Caco-2 (cell line): Measurements from ENCODE around the gene RNU1-3. TPM values are rescaled to one million over a fixed set of nuclear protein-coding genes. Genes with fewer than 3 reads are reported as not detected.
"Not testable (repeated sequence)": the region's sequence is repeated elsewhere in the genome, so short reads cannot be mapped to it uniquely, and the experiment has no call there.

Source experiments
- BruUV-seq: library from RNA; stranded (reverse); fragments of 400-500 nt; replicated peaks from 2 replicates; lab custom pipeline; 2021; lab: Mats Ljungman, UMichigan
- CTCF ChIA-PET: fragments of 300-600 bp; sonication (Branson Sonifier 250); formaldehyde crosslinking; loops from one replicate; lab custom pipeline; 2022; ENCODE audit warnings: antibody characterized with exemption; lab: Charles Lee
- POLR2A ChIA-PET: fragments of 300-600 bp; sonication (Branson Sonifier 250); formaldehyde crosslinking; loops from one replicate; lab custom pipeline; 2022; ENCODE audit warnings: antibody characterized with exemption; lab: Charles Lee
- DNase-seq, 2 experiments: peaks; one replicate each; pipeline versions ENCODE4 v3.0.0 to v3.0.0-alpha.2; 2020 to 2022
- H3K27me3 ChIP-seq: replicated peaks from 2 replicates; pipeline ENCODE4 v1.6.0; 2011; ENCODE audit warnings: low read length; ENCODE audit not compliant: control insufficient read depth, insufficient read depth
- H3K36me3 ChIP-seq: 2 replicates; pipeline ENCODE4 v1.5.1; 2011; ENCODE audit warnings: low read length; ENCODE audit not compliant: control insufficient read depth, insufficient read depth
- H3K4me1 ChIP-seq: fragments of 250-450 bp; sonication (Bioruptor Pico); 2 replicates; pipeline ENCODE4 v1.5.1; 2020; ENCODE audit warnings: mild to moderate bottlenecking
- H3K4me3 ChIP-seq: 2 replicates; pipeline ENCODE4 v1.5.1; 2011; ENCODE audit warnings: low read depth, mild to moderate bottlenecking, control low read depth, low read length
- H3K9me3 ChIP-seq: fragments of 250-450 bp; sonication (Bioruptor Pico); 2 replicates; pipeline ENCODE4 v1.5.1; 2020; ENCODE audit warnings: mild to moderate bottlenecking, moderate library complexity
- H3K27ac Mint-ChIP-seq: one replicate; pipeline ENCODE4 v1.8.0; 2022; ENCODE audit warnings: mixed read lengths; ENCODE audit not compliant: unreplicated experiment
- H3K27me3 Mint-ChIP-seq: one replicate; pipeline ENCODE4 v1.8.0; 2022; ENCODE audit warnings: mixed read lengths; ENCODE audit not compliant: insufficient read depth, unreplicated experiment
- H3K36me3 Mint-ChIP-seq: one replicate; pipeline ENCODE4 v1.8.0; 2022; ENCODE audit warnings: mild to moderate bottlenecking, mixed read lengths; ENCODE audit not compliant: insufficient read depth, unreplicated experiment
- H3K4me1 Mint-ChIP-seq: one replicate; pipeline ENCODE4 v1.8.0; 2022; ENCODE audit warnings: low read depth, mixed read lengths; ENCODE audit not compliant: unreplicated experiment
- H3K4me3 Mint-ChIP-seq: one replicate; pipeline ENCODE4 v1.8.0; 2022; ENCODE audit warnings: mild to moderate bottlenecking, moderate library complexity, mixed read lengths; ENCODE audit not compliant: unreplicated experiment
- H3K9me3 Mint-ChIP-seq: one replicate; pipeline ENCODE4 v1.8.0; 2022; ENCODE audit warnings: mixed read lengths; ENCODE audit not compliant: unreplicated experiment
- intact Hi-C: fragments of 100-400 bp; cut with micrococcal nuclease; formaldehyde crosslinking; loops from one replicate; pipeline ENCODE4 v1.10.0; 2022; ENCODE audit not compliant: unreplicated experiment
- total RNA-seq: library from RNA; stranded (reverse); gene quantifications from 2 replicates; pipeline ENCODE4 v1.2.3, GENCODE V29; 2022

RNU1-3 gene
- total RNA-seq, 1 experiment from 2014 or later: 1,622 TPM

DNA sequence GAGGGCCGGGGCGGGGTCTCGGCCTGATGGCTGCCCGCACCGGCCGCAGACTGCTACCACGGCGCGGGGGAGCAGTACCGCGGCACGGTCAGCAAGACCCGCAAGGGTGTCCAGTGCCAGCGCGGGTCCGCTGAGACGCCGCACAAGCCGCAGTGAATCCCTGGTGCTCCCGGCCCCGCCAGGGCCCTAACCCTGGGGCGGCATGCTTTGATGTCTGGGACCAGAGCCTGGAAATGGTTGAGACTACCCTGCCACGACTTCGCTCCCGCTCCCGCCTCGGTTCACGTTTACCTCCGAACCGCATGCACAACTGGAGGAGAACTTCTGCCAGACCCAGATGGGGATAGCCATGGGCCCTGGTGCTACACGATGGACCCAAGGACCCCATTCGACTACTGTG lies 18.5 kb downstream of the RNU1-3 start:
- H3K4me3 ChIP-seq, H3K4me3 Mint-ChIP-seq, H3K4me1 Mint-ChIP-seq, POLR2A ChIA-PET, H3K9me3 Mint-ChIP-seq, BruUV-seq, H3K36me3 Mint-ChIP-seq, H3K27ac Mint-ChIP-seq, H3K9me3 ChIP-seq, CTCF ChIA-PET, H3K27me3 Mint-ChIP-seq, H3K27me3 ChIP-seq, DNase-seq, intact Hi-C loops, H3K36me3 ChIP-seq: not testable (repeated sequence)
- peaks cover 11% of the 10 kb centered on the region for H3K4me1 ChIP-seq

DNA sequence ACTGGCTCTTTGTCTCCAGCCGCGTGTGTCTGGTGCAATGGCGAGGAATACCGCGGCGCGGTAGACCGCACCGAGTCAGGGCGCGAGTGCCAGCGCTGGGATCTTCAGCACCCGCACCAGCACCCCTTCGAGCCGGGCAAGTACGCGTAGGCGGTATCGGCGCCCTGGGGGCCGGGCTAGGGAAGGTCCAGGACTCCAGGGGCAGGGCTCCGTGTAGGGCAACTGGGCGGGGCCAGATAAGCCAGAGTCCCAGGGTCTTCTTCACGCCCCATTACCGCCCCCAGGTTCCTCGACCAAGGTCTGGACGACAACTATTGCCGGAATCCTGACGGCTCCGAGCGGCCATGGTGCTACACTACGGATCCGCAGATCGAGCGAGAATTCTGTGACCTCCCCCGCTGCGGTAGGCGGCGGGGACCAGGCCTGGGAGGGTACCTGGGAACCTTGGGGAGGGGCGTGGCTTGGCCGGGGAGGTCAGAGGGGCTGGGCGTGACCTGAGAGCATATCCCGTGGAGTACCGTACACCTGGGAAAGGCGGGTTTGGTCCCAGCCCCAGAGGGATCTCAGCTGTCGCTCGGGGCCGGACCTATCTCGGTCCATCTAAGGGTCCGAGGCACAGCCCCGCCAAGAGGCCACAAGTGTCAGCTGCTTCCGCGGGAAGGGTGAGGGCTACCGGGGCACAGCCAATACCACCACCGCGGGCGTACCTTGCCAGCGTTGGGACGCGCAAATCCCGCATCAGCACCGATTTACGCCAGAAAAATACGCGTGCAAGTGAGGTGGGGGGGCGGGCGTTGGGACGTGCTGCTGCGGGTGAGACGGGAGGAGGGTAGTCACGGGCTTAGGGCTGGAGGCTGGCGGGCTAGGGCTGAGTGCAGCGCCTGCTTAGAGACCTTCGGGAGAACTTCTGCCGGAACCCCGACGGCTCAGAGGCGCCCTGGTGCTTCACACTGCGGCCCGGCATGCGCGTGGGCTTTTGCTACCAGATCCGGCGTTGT lies 19.3 kb downstream of the RNU1-3 start:
- H3K4me1 ChIP-seq: peaks cover 11% of the 10 kb centered on the region
- H3K27me3 Mint-ChIP-seq, H3K9me3 ChIP-seq, H3K27me3 ChIP-seq, POLR2A ChIA-PET, H3K27ac Mint-ChIP-seq, BruUV-seq, H3K4me3 Mint-ChIP-seq, CTCF ChIA-PET, H3K4me3 ChIP-seq, H3K36me3 ChIP-seq, DNase-seq, H3K4me1 Mint-ChIP-seq, H3K36me3 Mint-ChIP-seq, H3K9me3 Mint-ChIP-seq, intact Hi-C loops: not testable (repeated sequence)

- H3K9me3 ChIP-seq, H3K9me3 Mint-ChIP-seq, H3K27ac Mint-ChIP-seq, intact Hi-C loops, H3K4me1 Mint-ChIP-seq, H3K36me3 ChIP-seq, DNase-seq, POLR2A ChIA-PET, BruUV-seq, H3K27me3 ChIP-seq, H3K4me3 Mint-ChIP-seq, H3K27me3 Mint-ChIP-seq, H3K36me3 Mint-ChIP-seq, CTCF ChIA-PET, H3K4me3 ChIP-seq: not testable (repeated sequence)
- peaks cover 11% of the 10 kb centered on the region for H3K4me1 ChIP-seq
Observed at GRCh38 chr1:16646716-16647115, 20.0 kb downstream of the RNU1-3 start.

DNA sequence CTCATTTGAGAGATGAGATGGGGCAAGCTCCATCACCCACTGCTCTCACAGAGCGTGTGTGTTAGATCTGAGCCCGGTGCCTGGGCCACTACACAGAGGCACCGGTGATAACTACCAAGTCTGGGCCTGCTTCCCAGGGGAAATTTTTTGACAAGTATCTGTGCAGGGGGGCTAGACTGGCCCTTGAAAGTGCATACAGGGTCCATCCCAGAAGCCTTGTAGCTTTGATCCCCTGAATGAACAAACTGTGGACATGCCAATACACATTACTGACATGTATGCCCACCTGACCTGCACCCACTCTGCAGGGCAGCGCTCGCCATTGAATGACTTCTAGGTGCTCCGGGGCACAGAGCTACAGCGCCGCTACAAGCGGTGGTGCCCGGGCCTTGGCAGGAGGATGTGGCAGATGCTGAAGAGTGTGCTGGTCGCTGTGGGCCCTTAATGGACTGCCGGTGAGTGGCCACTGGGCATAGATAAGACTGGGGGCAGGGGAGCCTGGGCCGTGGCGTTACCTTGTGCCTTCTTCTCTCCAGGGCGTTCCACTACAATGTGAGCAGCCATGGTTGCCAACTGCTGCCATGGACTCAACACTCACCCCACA lies 20.6 kb downstream of the RNU1-3 start:
- H3K27me3 ChIP-seq, CTCF ChIA-PET, H3K9me3 ChIP-seq, H3K27ac Mint-ChIP-seq, H3K4me3 ChIP-seq, H3K9me3 Mint-ChIP-seq, H3K36me3 ChIP-seq, H3K27me3 Mint-ChIP-seq, H3K4me3 Mint-ChIP-seq, H3K36me3 Mint-ChIP-seq, BruUV-seq, POLR2A ChIA-PET, H3K4me1 Mint-ChIP-seq, intact Hi-C loops: not testable (repeated sequence)
- DNase-seq: peak in 1 of 2 experiments; percentile 29
- H3K4me1 ChIP-seq: peaks cover 11% of the 10 kb centered on the region

- intact Hi-C loops, H3K36me3 Mint-ChIP-seq, BruUV-seq, H3K36me3 ChIP-seq, H3K4me1 Mint-ChIP-seq, H3K9me3 Mint-ChIP-seq, H3K27me3 ChIP-seq, CTCF ChIA-PET, POLR2A ChIA-PET, H3K9me3 ChIP-seq, H3K27me3 Mint-ChIP-seq, H3K4me3 Mint-ChIP-seq, H3K27ac Mint-ChIP-seq: not testable (repeated sequence)
- peak; percentile 49 to 79 for DNase-seq
- peaks cover 11% of the 10 kb centered on the region for H3K4me1 ChIP-seq
- peak overlapping the region; percentile 64 for H3K4me3 ChIP-seq
Observed at GRCh38 chr1:16645271-16646060, 21.3 kb downstream of the RNU1-3 start.
